ENCODE measurements around the gene IGSF21. TPM values are rescaled to one million over a fixed set of nuclear protein-coding genes. Genes with fewer than 3 reads are reported as not detected.
A peak's percentile ranks its signal among the peaks of the same experiment; 100 is the strongest.

IGSF21 gene
- polyA plus RNA-seq, 1 donor: 0.54 TPM

- DNase-seq: no peak
- no peaks in the 10 kb centered on the region for H3K9me3 ChIP-seq (ENCODE audit: control insufficient read depth, low read depth, low read length)
- no peak overlapping the region for H3K27ac ChIP-seq (ENCODE audit: low read length)
- H3K4me1 ChIP-seq (ENCODE audit: control insufficient read depth, insufficient read depth, low read length): no peaks in the 10 kb centered on the region
- no peak overlapping the region for H3K4me3 ChIP-seq (ENCODE audit: low read length)
- 100% methylated on average over 1 of the region's 1 CpG for WGBS (ENCODE audit: insufficient coverage, low lambda C conversion rate)
- no peaks in the 10 kb centered on the region for H3K36me3 ChIP-seq (ENCODE audit: control insufficient read depth, insufficient read depth, low read length)
- peaks cover 20% of the 10 kb centered on the region for H3K27me3 ChIP-seq (ENCODE audit: control insufficient read depth, insufficient read depth, low read length)
These were observed 97.0 kb downstream of the IGSF21 start for GRCh38 chr1:18204575-18204974.

- WGBS (ENCODE audit: insufficient coverage, low lambda C conversion rate): no CpG with 5 or more reads among the region's 7 CpGs
- peaks cover 14% of the 10 kb centered on the region for H3K27me3 ChIP-seq (ENCODE audit: control insufficient read depth, insufficient read depth, low read length)
These were observed 97.7 kb downstream of the IGSF21 start for GRCh38 chr1:18205319-18205718.

GRCh38 chr1:18211764-18212163, 104.2 kb downstream of the IGSF21 start:
- no peak for DNase-seq

More at GRCh38 chr1:18205319-18205718, 97.7 kb downstream of the IGSF21 start:
- no peak for DNase-seq
- no peaks in the 10 kb centered on the region for H3K4me1 ChIP-seq (ENCODE audit: control insufficient read depth, insufficient read depth, low read length)
- H3K27ac ChIP-seq (ENCODE audit: low read length): no peak overlapping the region
- H3K36me3 ChIP-seq (ENCODE audit: control insufficient read depth, insufficient read depth, low read length): no peaks in the 10 kb centered on the region
- H3K9me3 ChIP-seq (ENCODE audit: control insufficient read depth, low read depth, low read length): no peaks in the 10 kb centered on the region
- H3K4me3 ChIP-seq (ENCODE audit: low read length): no peak overlapping the region

GRCh38 chr1:18217398-18218043, 109.9 kb downstream of the IGSF21 start:
- Histone ChIP-seq H3K9me3 (ENCODE audit: control insufficient read depth, low read depth, low read length) (no peaks in the 10 kb centered on the region), H3K27me3 (ENCODE audit: control insufficient read depth, insufficient read depth, low read length) (no peaks in the 10 kb centered on the region), H3K27ac (ENCODE audit: low read length) (no peak overlapping the region), H3K36me3 (ENCODE audit: control insufficient read depth, insufficient read depth, low read length) (no peaks in the 10 kb centered on the region), H3K4me1 (ENCODE audit: control insufficient read depth, insufficient read depth, low read length) (no peaks in the 10 kb centered on the region), H3K4me3 (ENCODE audit: low read length) (no peak overlapping the region)
- no peak for DNase-seq
- no CpG with 5 or more reads among the region's 4 CpGs for WGBS (ENCODE audit: insufficient coverage, low lambda C conversion rate)

More at GRCh38 chr1:18211764-18212163, 104.2 kb downstream of the IGSF21 start:
- no CpG with 5 or more reads among the region's 8 CpGs for WGBS (ENCODE audit: insufficient coverage, low lambda C conversion rate)
- Histone ChIP-seq H3K9me3 (ENCODE audit: control insufficient read depth, low read depth, low read length) (no peaks in the 10 kb centered on the region), H3K36me3 (ENCODE audit: control insufficient read depth, insufficient read depth, low read length) (no peaks in the 10 kb centered on the region), H3K4me1 (ENCODE audit: control insufficient read depth, insufficient read depth, low read length) (no peaks in the 10 kb centered on the region), H3K27me3 (ENCODE audit: control insufficient read depth, insufficient read depth, low read length) (no peaks in the 10 kb centered on the region), H3K27ac (ENCODE audit: low read length) (no peak overlapping the region), H3K4me3 (ENCODE audit: low read length) (no peak overlapping the region)

GRCh38 chr1:18229625-18230024, 122.0 kb downstream of the IGSF21 start:
- no peaks in the 10 kb centered on the region for H3K4me1 ChIP-seq (ENCODE audit: control insufficient read depth, insufficient read depth, low read length)
- DNase-seq: no peak
- WGBS (ENCODE audit: insufficient coverage, low lambda C conversion rate): 86% methylated on average over 1 of the region's 1 CpG
- H3K27me3 ChIP-seq (ENCODE audit: control insufficient read depth, insufficient read depth, low read length): no peaks in the 10 kb centered on the region
- H3K9me3 ChIP-seq (ENCODE audit: control insufficient read depth, low read depth, low read length): peaks cover 5% of the 10 kb centered on the region
- no peaks in the 10 kb centered on the region for H3K36me3 ChIP-seq (ENCODE audit: control insufficient read depth, insufficient read depth, low read length)
- no peak overlapping the region for H3K27ac ChIP-seq (ENCODE audit: low read length)
- no peak overlapping the region for H3K4me3 ChIP-seq (ENCODE audit: low read length)

- DNase-seq: no peak
- H3K36me3 ChIP-seq (ENCODE audit: control insufficient read depth, insufficient read depth, low read length): no peaks in the 10 kb centered on the region
These were observed 122.7 kb downstream of the IGSF21 start for GRCh38 chr1:18230321-18230720.

GRCh38 chr1:18230840-18231239, 123.2 kb downstream of the IGSF21 start:
- H3K27ac ChIP-seq (ENCODE audit: low read length): no peak overlapping the region
- no peak for DNase-seq
- H3K4me1 ChIP-seq (ENCODE audit: control insufficient read depth, insufficient read depth, low read length): no peaks in the 10 kb centered on the region
- peaks cover 5% of the 10 kb centered on the region for H3K9me3 ChIP-seq (ENCODE audit: control insufficient read depth, low read depth, low read length)
- no CpG with 5 or more reads among the region's 9 CpGs for WGBS (ENCODE audit: insufficient coverage, low lambda C conversion rate)
- no peaks in the 10 kb centered on the region for H3K36me3 ChIP-seq (ENCODE audit: control insufficient read depth, insufficient read depth, low read length)
- H3K4me3 ChIP-seq (ENCODE audit: low read length): no peak overlapping the region
- no peaks in the 10 kb centered on the region for H3K27me3 ChIP-seq (ENCODE audit: control insufficient read depth, insufficient read depth, low read length)

More at GRCh38 chr1:18230321-18230720, 122.7 kb downstream of the IGSF21 start:
- WGBS (ENCODE audit: insufficient coverage, low lambda C conversion rate): no CpG with 5 or more reads among the region's 6 CpGs
- Histone ChIP-seq H3K4me1 (ENCODE audit: control insufficient read depth, insufficient read depth, low read length) (no peaks in the 10 kb centered on the region), H3K27ac (ENCODE audit: low read length) (no peak overlapping the region), H3K27me3 (ENCODE audit: control insufficient read depth, insufficient read depth, low read length) (no peaks in the 10 kb centered on the region), H3K4me3 (ENCODE audit: low read length) (no peak overlapping the region), H3K9me3 (ENCODE audit: control insufficient read depth, low read depth, low read length) (peaks cover 5% of the 10 kb centered on the region)

GRCh38 chr1:18232052-18232451, 124.5 kb downstream of the IGSF21 start:
- no peak for DNase-seq
- no peak overlapping the region for H3K4me3 ChIP-seq (ENCODE audit: low read length)
- H3K27me3 ChIP-seq (ENCODE audit: control insufficient read depth, insufficient read depth, low read length): no peaks in the 10 kb centered on the region
- no peak overlapping the region for H3K27ac ChIP-seq (ENCODE audit: low read length)
- WGBS (ENCODE audit: insufficient coverage, low lambda C conversion rate): no CpG with 5 or more reads among the region's 1 CpG
- no peaks in the 10 kb centered on the region for H3K36me3 ChIP-seq (ENCODE audit: control insufficient read depth, insufficient read depth, low read length)
- H3K9me3 ChIP-seq (ENCODE audit: control insufficient read depth, low read depth, low read length): peaks cover 5% of the 10 kb centered on the region
- no peaks in the 10 kb centered on the region for H3K4me1 ChIP-seq (ENCODE audit: control insufficient read depth, insufficient read depth, low read length)

- no peak for DNase-seq
- Histone ChIP-seq H3K9me3 (ENCODE audit: control insufficient read depth, low read depth, low read length) (peaks cover 5% of the 10 kb centered on the region), H3K4me1 (ENCODE audit: control insufficient read depth, insufficient read depth, low read length) (no peaks in the 10 kb centered on the region)
These were observed 125.7 kb downstream of the IGSF21 start for GRCh38 chr1:18233176-18233864.

GRCh38 chr1:18234790-18235242, 127.2 kb downstream of the IGSF21 start:
- WGBS (ENCODE audit: insufficient coverage, low lambda C conversion rate): 20% methylated on average over 1 of the region's 6 CpGs
- Histone ChIP-seq H3K36me3 (ENCODE audit: control insufficient read depth, insufficient read depth, low read length) (no peaks in the 10 kb centered on the region), H3K27ac (ENCODE audit: low read length) (no peak overlapping the region), H3K4me1 (ENCODE audit: control insufficient read depth, insufficient read depth, low read length) (no peaks in the 10 kb centered on the region), H3K27me3 (ENCODE audit: control insufficient read depth, insufficient read depth, low read length) (peaks cover 2% of the 10 kb centered on the region), H3K9me3 (ENCODE audit: control insufficient read depth, low read depth, low read length) (peaks cover 5% of the 10 kb centered on the region), H3K4me3 (ENCODE audit: low read length) (no peak overlapping the region)
- peak in 1 of 2 donors; percentile 3 for DNase-seq

More at GRCh38 chr1:18233176-18233864, 125.7 kb downstream of the IGSF21 start:
- H3K27me3 ChIP-seq (ENCODE audit: control insufficient read depth, insufficient read depth, low read length): peaks cover 2% of the 10 kb centered on the region
- H3K27ac ChIP-seq (ENCODE audit: low read length): no peak overlapping the region
- no peaks in the 10 kb centered on the region for H3K36me3 ChIP-seq (ENCODE audit: control insufficient read depth, insufficient read depth, low read length)
- WGBS (ENCODE audit: insufficient coverage, low lambda C conversion rate): 0% methylated on average over 1 of the region's 5 CpGs
- no peak overlapping the region for H3K4me3 ChIP-seq (ENCODE audit: low read length)

All from large intestine (tissue), 3 donors.